Panc1 (cell line): Measurements from ENCODE around the gene PATE2. TPM values are rescaled to one million over a fixed set of nuclear protein-coding genes. Genes with fewer than 3 reads are reported as not detected.

Source experiments
- ATAC-seq: fragments of 200-7000 bp; cut with Tn5 transposase; 2 replicates; pipeline ENCODE4 v1.9.1; 2020; ENCODE audit warnings: mild to moderate bottlenecking, moderate library complexity
- BruUV-seq: library from RNA; stranded (reverse); fragments of 400-500 nt; replicated peaks from 2 replicates; lab custom pipeline; 2021; lab: Mats Ljungman, UMichigan
- CTCF ChIA-PET: fragments of 300-600 bp; sonication (Branson Sonifier 250); formaldehyde crosslinking; loops from one replicate; lab custom pipeline; 2022; ENCODE audit warnings: antibody characterized with exemption; lab: Charles Lee
- POLR2A ChIA-PET: fragments of 300-600 bp; sonication (Branson Sonifier 250); formaldehyde crosslinking; loops from one replicate; lab custom pipeline; 2022; ENCODE audit warnings: antibody characterized with exemption; lab: Charles Lee
- DNase-seq: peaks from one replicate; pipeline ENCODE4 v3.0.0-alpha.2; 2010; ENCODE audit warnings: low read depth, low spot score
- H3K27ac ChIP-seq: 2 replicates; pipeline ENCODE4 v1.5.1; 2011; ENCODE audit warnings: mild to moderate bottlenecking, low read length, inconsistent platforms
- H3K27me3 ChIP-seq: fragments of 200-500 bp; sonication (Bioruptor generic); 2 replicates; pipeline ENCODE4 v1.6.0; 2014; ENCODE audit warnings: low read length, inconsistent platforms; ENCODE audit not compliant: control insufficient read depth, insufficient read depth
- H3K36me3 ChIP-seq: fragments of 200-500 bp; sonication (Bioruptor generic); 2 replicates; pipeline ENCODE4 v1.5.1; 2014; ENCODE audit warnings: inconsistent platforms, mild to moderate bottlenecking, low read length, moderate library complexity; ENCODE audit not compliant: control insufficient read depth, insufficient read depth
- H3K4me1 ChIP-seq: 2 replicates; pipeline ENCODE4 v1.5.1; 2011; ENCODE audit warnings: inconsistent platforms, mild to moderate bottlenecking, low read length, moderate library complexity; ENCODE audit not compliant: control insufficient read depth, insufficient read depth
- H3K4me3 ChIP-seq, 2 experiments: 2 replicates each; pipeline ENCODE4 v1.5.1; 2011 to 2012; ENCODE audit warnings: low read depth in 2 of 2, low read length in 2 of 2, mild to moderate bottlenecking in 2 of 2, inconsistent platforms in 1 of 2, moderate library complexity in 1 of 2
- H3K9me3 ChIP-seq: fragments of 200-500 bp; sonication (Bioruptor generic); 2 replicates; pipeline ENCODE4 v1.5.1; 2014; ENCODE audit warnings: low read depth, mild to moderate bottlenecking, inconsistent platforms, low read length, moderate library complexity; ENCODE audit not compliant: control insufficient read depth, insufficient read depth
- CTCF ChIP-seq: fragments of 450-650 bp; IDR thresholded peaks from 2 replicates; pipeline ENCODE4 v1.5.1; 2017; ENCODE audit warnings: mild to moderate bottlenecking
- POLR2AphosphoS5 ChIP-seq: IDR thresholded peaks from 2 replicates; pipeline ENCODE4 v1.6.1; 2012; ENCODE audit warnings: mild to moderate bottlenecking, low read depth, low read length, moderate library complexity
- REST ChIP-seq, 2 experiments: IDR thresholded peaks; 2 replicates each; pipeline ENCODE4 v1.6.1; 2011 to 2012; ENCODE audit warnings: low read depth in 2 of 2, control low read depth in 1 of 2, low read length in 1 of 2, mild to moderate bottlenecking in 1 of 2, moderate library complexity in 1 of 2; ENCODE audit not compliant: insufficient read depth in 1 of 2
- SIN3A ChIP-seq: IDR thresholded peaks from 2 replicates; pipeline ENCODE4 v1.6.1; 2012; ENCODE audit warnings: low read depth, mild to moderate bottlenecking, low read length, moderate library complexity, borderline replicate concordance; ENCODE audit not compliant: insufficient read depth
- TCF7L2 ChIP-seq: IDR thresholded peaks from 2 replicates; pipeline ENCODE4 v1.6.1; 2011; ENCODE audit warnings: mild to moderate bottlenecking, low read depth, low read length, inconsistent platforms
- in situ Hi-C: cut with HindIII; loops from 2 replicates; pipeline ENCODE4 v1.10.0; 2016; ENCODE audit warnings: low sequenced_read_pairs, low pct_unique_long_range_greater_than_20kb
- intact Hi-C: fragments of 100-400 bp; cut with micrococcal nuclease; formaldehyde crosslinking; loops from one replicate; pipeline ENCODE4 v1.10.0; 2022; ENCODE audit not compliant: unreplicated experiment
- total RNA-seq: library from RNA; stranded (reverse); gene quantifications from one replicate; pipeline ENCODE4 v1.2.1, GENCODE V29; 2021; ENCODE audit not compliant: unreplicated experiment

Gene PATE2
- total RNA-seq, 1 experiment from 2014 or later = 0.18 TPM

- ChIA-PET CTCF (no interaction called here), POLR2A (no interaction called here)
- Histone ChIP-seq H3K4me3 (no peak overlapping the region), H3K27me3 (no peaks in the 10 kb centered on the region), H3K9me3 (peaks cover 7% of the 10 kb centered on the region), H3K27ac (no peak overlapping the region), H3K36me3 (no peaks in the 10 kb centered on the region), H3K4me1 (no peaks in the 10 kb centered on the region)
- in situ Hi-C loops = no loop called here
- intact Hi-C loops = no loop called here
- ATAC-seq = no peak
- DNase-seq = no peak
- no peak for TF ChIP-seq SIN3A
- TF ChIP-seq TCF7L2 = no peak
- no peak for TF ChIP-seq POLR2AphosphoS5
- TF ChIP-seq CTCF = no peak
- TF ChIP-seq REST (IDR thresholded peaks at IDR 0.05; ENCODE audit: insufficient read depth in 1 of 2, low read depth in 2 of 2, low read length in 1 of 2) = no peak
- no TSS peak for BruUV-seq
Observed at GRCh38 chr11:125790825-125791224, 12.2 kb upstream of the PATE2 start.

GRCh38 chr11:125787827-125788226 is 9.2 kb upstream of the PATE2 start, which contains the start of gene PATE3:
Gene PATE3, plus strand, starts transcription at chr11:125788127. Its CDS starts 25 bp downstream, at chr11:125788152.
- no peaks in the 10 kb centered on the region for H3K27me3 ChIP-seq
- DNase-seq (no peak), ATAC-seq (no peak)
- CTCF ChIA-PET = no interaction called here
- no TSS peak for BruUV-seq
- H3K36me3 ChIP-seq = no peaks in the 10 kb centered on the region
- no peaks in the 10 kb centered on the region for H3K4me1 ChIP-seq
- H3K27ac ChIP-seq = no peak within 1 kb of the TSS
- H3K9me3 ChIP-seq = no peaks in the 10 kb centered on the region
- intact Hi-C loops = no loop called here
- TF ChIP-seq TCF7L2 (no peak), POLR2AphosphoS5 (no peak)
- no peak within 1 kb of the TSS for H3K4me3 ChIP-seq
- POLR2A ChIA-PET = no interaction called here
- in situ Hi-C loops = no loop called here

- no peaks in the 10 kb centered on the region for H3K36me3 ChIP-seq
- in situ Hi-C loops = no loop called here
- CTCF ChIA-PET = interaction anchor here (0.7 kb wide), 1 partner anchor 113 kb away, joined by 3 read pairs; no protein-coding TSS in a partner anchor
- BruUV-seq = no TSS peak
- no peak for ATAC-seq
- H3K4me3 ChIP-seq = no peak overlapping the region
- DNase-seq = no peak
- no peak overlapping the region for H3K27ac ChIP-seq
- H3K9me3 ChIP-seq = no peaks in the 10 kb centered on the region
- no peaks in the 10 kb centered on the region for H3K4me1 ChIP-seq
- POLR2A ChIA-PET = no interaction called here
- TF ChIP-seq SIN3A = no peak
- TF ChIP-seq REST (IDR thresholded peaks at IDR 0.05; ENCODE audit: insufficient read depth in 1 of 2, low read depth in 2 of 2, low read length in 1 of 2) = no peak
- no peak for TF ChIP-seq TCF7L2
- no peak for TF ChIP-seq CTCF
- TF ChIP-seq POLR2AphosphoS5 = no peak
- intact Hi-C loops = no loop called here
- no peaks in the 10 kb centered on the region for H3K27me3 ChIP-seq
Observed at GRCh38 chr11:125784678-125785077, 6.0 kb upstream of the PATE2 start.
